ENCODE data around the gene MEGF8. TPM values are rescaled to one million over a fixed set of nuclear protein-coding genes. Genes with fewer than 3 reads are reported as not detected.
A peak's percentile ranks its signal among the peaks of the same experiment; 100 is the strongest.

Gene MEGF8
- total RNA-seq, 1 donor from 2014 or later = 69.3 TPM

DNA sequence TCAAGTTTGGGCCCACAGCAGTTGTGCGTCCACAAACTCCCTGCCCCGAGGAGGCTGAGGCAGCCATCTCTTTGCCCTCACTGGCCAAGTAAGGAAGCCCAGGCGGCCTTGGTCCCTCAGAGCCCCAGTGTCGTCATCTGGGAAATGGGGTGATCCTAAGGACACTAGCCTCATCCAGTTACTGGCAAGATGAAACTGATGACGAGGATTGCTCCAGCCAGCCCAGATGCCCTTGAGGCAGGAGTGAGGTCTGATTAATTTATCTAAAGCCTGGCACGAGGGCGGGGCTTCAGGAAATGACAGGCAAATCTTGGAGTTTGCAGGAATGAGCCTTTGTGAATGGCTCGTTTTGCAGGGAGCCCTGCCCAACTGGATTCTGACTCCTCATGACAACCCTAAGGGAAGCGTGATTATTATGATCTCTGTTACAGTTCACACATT lies 96.2 kb downstream of the MEGF8 start:
- DNase-seq (ENCODE audit: low spot score) = no peak
- peaks cover 32% of the 10 kb centered on the region for H3K4me1 Mint-ChIP-seq (ENCODE audit: unreplicated experiment)
- no peaks in the 10 kb centered on the region for H3K9me3 Mint-ChIP-seq (ENCODE audit: unreplicated experiment)
- H3K27ac Mint-ChIP-seq (ENCODE audit: unreplicated experiment) = peak overlapping the region; percentile 22
- peaks cover 15% of the 10 kb centered on the region for H3K27me3 Mint-ChIP-seq (ENCODE audit: unreplicated experiment)
- peaks cover 9% of the 10 kb centered on the region for H3K36me3 Mint-ChIP-seq (ENCODE audit: low read depth, unreplicated experiment)
- TF ChIP-seq, protein P1, sequence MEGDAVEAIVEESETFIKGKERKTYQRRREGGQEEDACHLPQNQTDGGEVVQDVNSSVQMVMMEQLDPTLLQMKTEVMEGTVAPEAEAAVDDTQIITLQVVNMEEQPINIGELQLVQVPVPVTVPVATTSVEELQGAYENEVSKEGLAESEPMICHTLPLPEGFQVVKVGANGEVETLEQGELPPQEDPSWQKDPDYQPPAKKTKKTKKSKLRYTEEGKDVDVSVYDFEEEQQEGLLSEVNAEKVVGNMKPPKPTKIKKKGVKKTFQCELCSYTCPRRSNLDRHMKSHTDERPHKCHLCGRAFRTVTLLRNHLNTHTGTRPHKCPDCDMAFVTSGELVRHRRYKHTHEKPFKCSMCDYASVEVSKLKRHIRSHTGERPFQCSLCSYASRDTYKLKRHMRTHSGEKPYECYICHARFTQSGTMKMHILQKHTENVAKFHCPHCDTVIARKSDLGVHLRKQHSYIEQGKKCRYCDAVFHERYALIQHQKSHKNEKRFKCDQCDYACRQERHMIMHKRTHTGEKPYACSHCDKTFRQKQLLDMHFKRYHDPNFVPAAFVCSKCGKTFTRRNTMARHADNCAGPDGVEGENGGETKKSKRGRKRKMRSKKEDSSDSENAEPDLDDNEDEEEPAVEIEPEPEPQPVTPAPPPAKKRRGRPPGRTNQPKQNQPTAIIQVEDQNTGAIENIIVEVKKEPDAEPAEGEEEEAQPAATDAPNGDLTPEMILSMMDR (IDR thresholded peaks at IDR 0.05; ENCODE audit: unreplicated experiment) = no peak
- no peak overlapping the region for H3K4me3 Mint-ChIP-seq (ENCODE audit: unreplicated experiment)

DNA sequence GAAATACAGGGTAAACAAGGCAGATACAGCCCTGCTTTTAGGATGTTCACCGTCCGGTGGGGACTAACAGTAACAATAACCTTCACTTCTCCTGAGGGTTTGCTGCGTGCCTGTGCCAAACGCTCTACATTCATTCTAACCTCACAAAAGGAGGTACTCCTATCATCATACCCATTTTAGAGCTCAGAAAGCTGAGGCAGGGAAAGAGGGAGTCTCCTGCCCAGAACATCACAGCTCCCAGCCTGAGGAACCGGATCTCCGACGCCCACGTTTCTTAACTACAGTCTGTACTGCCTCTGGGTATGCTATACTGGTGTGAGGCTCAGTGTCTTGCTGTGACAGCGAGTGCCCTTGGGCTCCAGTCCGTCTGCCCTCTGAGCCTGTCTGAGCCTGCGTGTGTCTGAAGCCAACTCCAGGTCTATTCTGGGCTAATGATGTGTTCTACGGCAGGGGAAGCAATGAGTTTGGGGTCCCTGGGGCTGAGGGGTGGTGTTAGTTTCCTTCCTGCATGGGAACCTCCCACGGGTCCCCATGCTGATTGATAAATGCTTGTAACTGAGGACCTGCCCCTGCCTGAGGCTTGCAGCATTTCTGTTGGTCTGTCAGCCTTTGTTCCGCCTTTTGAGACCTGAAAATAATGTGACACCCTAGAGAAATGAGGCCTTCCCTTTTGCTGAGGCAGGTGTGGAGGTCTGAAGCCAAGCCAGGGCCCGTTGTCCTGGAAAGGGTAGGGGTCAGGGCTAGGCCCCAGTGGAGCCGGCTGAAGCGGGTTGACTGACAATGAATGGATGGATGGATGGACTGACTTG lies 96.9 kb downstream of the MEGF8 start:
- DNase-seq (ENCODE audit: low spot score) = no peak
- TF ChIP-seq, protein P1 (IDR thresholded peaks at IDR 0.05; ENCODE audit: unreplicated experiment) = no peak
- Mint-ChIP-seq H3K9me3 (ENCODE audit: unreplicated experiment) (no peaks in the 10 kb centered on the region), H3K4me3 (ENCODE audit: unreplicated experiment) (peak overlapping the region; percentile 90), H3K4me1 (ENCODE audit: unreplicated experiment) (peaks cover 32% of the 10 kb centered on the region), H3K27ac (ENCODE audit: unreplicated experiment) (no peak overlapping the region), H3K36me3 (ENCODE audit: low read depth, unreplicated experiment) (peaks cover 8% of the 10 kb centered on the region), H3K27me3 (ENCODE audit: unreplicated experiment) (peaks cover 16% of the 10 kb centered on the region)

DNA sequence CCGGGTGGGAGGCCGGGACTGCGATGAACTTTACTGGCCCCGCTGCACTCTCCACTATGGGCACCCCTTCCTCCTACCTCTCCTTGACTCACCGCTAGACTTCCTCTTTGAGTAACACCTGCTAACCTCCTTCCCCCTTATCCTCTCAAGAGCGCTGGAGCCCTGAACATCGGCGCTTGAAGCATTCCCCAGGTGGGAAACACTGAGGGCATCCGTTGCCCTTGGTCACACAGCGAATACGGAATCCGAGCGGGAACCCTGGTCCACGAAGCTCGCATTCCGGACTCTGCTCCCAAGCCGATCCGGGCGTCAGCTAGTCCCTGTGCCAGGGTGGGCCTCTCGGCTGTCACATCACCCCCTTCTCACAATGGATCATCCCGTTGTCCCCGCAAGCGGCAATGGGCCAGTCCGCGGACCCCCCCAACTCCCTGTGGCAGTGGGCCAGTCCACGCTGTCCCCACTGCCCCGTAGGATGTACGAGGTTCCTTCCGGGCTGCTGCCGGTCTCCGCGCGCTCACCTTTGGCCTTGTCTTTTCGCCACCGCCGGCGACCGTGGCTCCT lies 97.5 kb downstream of the MEGF8 start:
- Mint-ChIP-seq H3K9me3 (ENCODE audit: unreplicated experiment) (no peaks in the 10 kb centered on the region), H3K36me3 (ENCODE audit: low read depth, unreplicated experiment) (peaks cover 8% of the 10 kb centered on the region), H3K4me1 (ENCODE audit: unreplicated experiment) (peaks cover 32% of the 10 kb centered on the region), H3K27me3 (ENCODE audit: unreplicated experiment) (peaks cover 16% of the 10 kb centered on the region), H3K4me3 (ENCODE audit: unreplicated experiment) (peak overlapping the region; percentile 90), H3K27ac (ENCODE audit: unreplicated experiment) (peak overlapping the region; percentile 72)
- TF ChIP-seq, protein P1 (IDR thresholded peaks at IDR 0.05; ENCODE audit: unreplicated experiment) = no peak
- peak; percentile 50 for DNase-seq (ENCODE audit: low spot score)

DNA sequence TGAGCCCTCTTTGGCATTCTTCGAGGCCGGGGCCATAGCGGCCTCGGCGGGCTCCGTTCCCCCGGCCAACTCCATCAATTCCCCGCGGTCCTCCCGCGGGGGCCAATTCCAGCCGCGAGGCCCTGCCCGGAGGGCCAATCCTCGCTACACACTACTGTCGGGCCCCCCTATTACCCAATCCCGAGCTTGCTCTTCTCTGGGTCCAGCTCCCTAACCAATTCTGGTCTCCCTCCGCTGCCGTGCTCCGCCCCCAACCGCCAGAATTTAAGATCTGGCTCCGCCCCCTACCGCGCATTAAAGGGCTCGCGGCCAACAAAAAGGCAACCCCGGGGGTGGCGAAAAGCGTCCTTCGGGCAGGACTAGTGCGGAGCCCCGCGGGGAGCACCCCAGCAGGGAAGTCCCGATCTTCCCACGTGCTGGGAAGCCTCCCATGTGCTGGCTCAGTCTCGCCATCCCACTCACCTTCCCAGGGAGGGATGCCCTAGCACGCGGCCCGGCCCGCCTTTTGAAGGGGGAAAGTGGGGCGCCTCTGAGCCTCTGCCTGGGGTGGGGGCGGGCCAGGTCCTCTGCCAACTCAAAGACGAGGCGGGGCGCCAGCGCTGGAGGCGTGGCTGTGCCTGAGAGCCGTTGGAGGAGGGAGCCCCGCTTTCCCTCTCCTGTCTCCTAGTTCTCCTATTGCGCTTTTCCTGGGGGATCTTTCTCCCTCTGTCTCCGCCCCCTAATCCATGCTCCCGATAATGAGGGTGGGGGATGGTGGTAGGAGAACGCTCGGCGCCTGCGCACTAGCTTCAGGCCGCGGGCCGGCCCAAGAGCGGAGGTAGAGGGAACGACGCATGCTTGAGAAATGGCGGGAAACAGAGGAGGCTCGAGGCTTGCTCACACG lies 98.3 kb downstream of the MEGF8 start:
- peak; percentile 75 for DNase-seq (ENCODE audit: low spot score)
- peaks cover 32% of the 10 kb centered on the region for H3K4me1 Mint-ChIP-seq (ENCODE audit: unreplicated experiment)
- no peaks in the 10 kb centered on the region for H3K9me3 Mint-ChIP-seq (ENCODE audit: unreplicated experiment)
- peaks cover 8% of the 10 kb centered on the region for H3K36me3 Mint-ChIP-seq (ENCODE audit: low read depth, unreplicated experiment)
- peak overlapping the region; percentile 90 for H3K4me3 Mint-ChIP-seq (ENCODE audit: unreplicated experiment)
- H3K27me3 Mint-ChIP-seq (ENCODE audit: unreplicated experiment) = peaks cover 16% of the 10 kb centered on the region
- no peak overlapping the region for H3K27ac Mint-ChIP-seq (ENCODE audit: unreplicated experiment)
- TF ChIP-seq, protein P1 (IDR thresholded peaks at IDR 0.05; ENCODE audit: unreplicated experiment) = no peak

Measured in endothelial cell (in vitro differentiated cells).